ENCODE data around the gene ETFA. TPM values are rescaled to one million over a fixed set of nuclear protein-coding genes. Genes with fewer than 3 reads are reported as not detected.

Gene ETFA
- polyA plus RNA-seq, 2 of the 4 experiments (the other 2 are of a cell fraction), result 243 to 412 TPM

- TF ChIP-seq REST (IDR thresholded peaks at IDR 0.05), result no peak
- no peak for TF ChIP-seq EP300 (IDR thresholded peaks at IDR 0.05)
Observed at GRCh38 chr15:76181705-76182107, 129.6 kb downstream of the ETFA start (continued).

- CTCF ChIA-PET, result interaction anchor here (0.6 to 3.0 kb wide), 4 partner anchors 11 to 42 kb away, joined by 3 to 11 read pairs (median 6); no protein-coding TSS in a partner anchor
- DNase-seq (ENCODE audit: low read depth in 1 of 2, low spot score in 1 of 2) (no peak), FAIRE-seq (no peak), ATAC-seq (no peak)
- TF ChIP-seq HMGXB4 (CRISPR knock-in tag; IDR thresholded peaks at IDR 0.05; ENCODE audit: borderline replicate concordance) (no peak), MAX (IDR thresholded peaks at IDR 0.05) (no peak), PBX3 (IDR thresholded peaks at IDR 0.05) (no peak), CTCF (IDR thresholded peaks at IDR 0.05) (no peak), TP53 (CRISPR knock-in tag; IDR thresholded peaks at IDR 0.05) (no peak), JUN (IDR thresholded peaks at IDR 0.05) (no peak), POLR2AphosphoS2 (conservative IDR thresholded peaks at IDR 0.05; ENCODE audit: low read length) (no peak), USF2 (IDR thresholded peaks at IDR 0.05) (no peak), HOXB13 (CRISPR knock-in tag; IDR thresholded peaks at IDR 0.05; ENCODE audit: low read depth) (no peak), POLR2A (IDR thresholded peaks at IDR 0.05; ENCODE audit: low read length) (no peak), RARB (CRISPR knock-in tag; IDR thresholded peaks at IDR 0.05) (no peak), BHLHE40 (IDR thresholded peaks at IDR 0.05; ENCODE audit: low read depth, low read length) (no peak), CHD2 (IDR thresholded peaks at IDR 0.05; ENCODE audit: low read length, partially characterized antibody) (no peak), TFCP2L1 (CRISPR knock-in tag; IDR thresholded peaks at IDR 0.05) (no peak), ZFP36 (IDR thresholded peaks at IDR 0.05; ENCODE audit: borderline replicate concordance, partially characterized antibody) (no peak), E2F6 (IDR thresholded peaks at IDR 0.05; ENCODE audit: borderline replicate concordance, low read depth) (no peak)
- Histone ChIP-seq H3K4me2 (no peak overlapping the region), H3K27ac (no peak overlapping the region), H3K4me1 (peaks cover 11% of the 10 kb centered on the region; the same call in 2 of the 3 replicates), H3K4me3 (no peak overlapping the region), H3K9me3 (no peaks in the 10 kb centered on the region)
- 82% methylated on average over 7 of the region's 7 CpGs for WGBS (ENCODE audit: missing lambda C conversion rate)
- POLR2A ChIA-PET, result no interaction called here
Observed at GRCh38 chr15:76180321-76180720, 130.9 kb downstream of the ETFA start.

Data from A549 (cell line).